ENCODE data around the gene INPP5D.

INPP5D gene

DNA sequence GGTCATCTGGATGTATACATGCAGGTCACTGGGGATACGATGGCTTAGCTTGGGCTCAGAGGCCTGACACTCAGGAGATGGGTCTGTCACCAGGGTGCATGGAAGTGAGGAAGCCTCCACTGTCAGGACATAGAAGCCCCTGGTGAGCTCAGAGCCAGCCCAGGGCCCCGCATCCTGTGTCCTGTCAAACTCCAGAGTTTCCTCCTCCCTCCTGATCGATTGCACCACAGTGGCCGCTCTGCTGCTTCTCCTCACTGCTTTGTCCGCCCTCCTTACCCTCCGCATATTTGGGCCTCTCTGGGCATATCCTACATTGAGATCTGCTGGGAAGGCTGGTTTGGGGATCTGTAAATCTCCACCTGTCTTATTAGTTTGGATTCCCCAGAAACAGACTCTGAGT, 153.8 kb downstream of the INPP5D start:
- DNase-seq = no peak

DNA sequence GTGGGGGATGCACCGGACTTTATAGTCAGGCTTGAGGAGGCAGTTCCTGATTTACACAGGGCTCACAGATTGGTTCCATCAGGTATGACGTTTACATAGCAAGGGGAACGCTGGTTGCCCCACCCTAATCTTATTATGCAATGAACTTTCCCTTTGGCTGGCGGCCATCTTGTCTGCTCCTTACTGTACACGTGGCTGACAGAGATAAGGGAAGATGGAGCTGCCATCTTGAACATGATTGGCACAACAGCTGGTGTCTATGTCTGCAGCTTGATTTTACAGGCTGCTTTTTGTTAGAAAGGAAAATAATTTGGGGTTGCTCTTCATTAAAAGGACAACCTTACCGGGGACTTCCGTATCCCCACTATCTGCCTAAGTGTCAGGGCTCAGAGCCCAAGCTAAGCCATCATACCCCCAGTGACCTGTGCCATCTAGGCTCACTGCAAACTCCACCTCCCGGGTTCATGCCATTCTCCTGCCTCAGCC, 157.8 kb downstream of the INPP5D start:
- no peak for DNase-seq

DNA sequence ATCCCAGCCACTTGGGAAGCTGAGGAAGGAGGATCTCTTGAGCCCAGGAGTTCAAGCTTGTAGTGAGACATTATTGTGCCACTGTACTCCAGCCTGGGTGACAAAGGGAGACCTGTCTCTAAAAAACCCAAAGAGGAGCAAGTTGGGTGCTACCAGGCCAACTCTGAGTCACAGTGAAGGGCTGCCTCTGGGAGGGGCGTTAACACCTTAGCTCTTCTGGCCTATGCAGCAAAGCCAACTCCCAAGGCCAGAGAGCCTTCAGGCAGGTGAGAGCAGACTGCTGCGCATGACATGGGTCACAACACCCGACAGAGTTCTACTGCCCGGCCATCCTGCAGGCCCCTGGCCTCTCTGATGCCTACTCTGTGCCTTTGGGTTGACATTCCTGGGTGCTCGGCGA, 158.7 kb downstream of the INPP5D start:
- DNase-seq = no peak

DNA sequence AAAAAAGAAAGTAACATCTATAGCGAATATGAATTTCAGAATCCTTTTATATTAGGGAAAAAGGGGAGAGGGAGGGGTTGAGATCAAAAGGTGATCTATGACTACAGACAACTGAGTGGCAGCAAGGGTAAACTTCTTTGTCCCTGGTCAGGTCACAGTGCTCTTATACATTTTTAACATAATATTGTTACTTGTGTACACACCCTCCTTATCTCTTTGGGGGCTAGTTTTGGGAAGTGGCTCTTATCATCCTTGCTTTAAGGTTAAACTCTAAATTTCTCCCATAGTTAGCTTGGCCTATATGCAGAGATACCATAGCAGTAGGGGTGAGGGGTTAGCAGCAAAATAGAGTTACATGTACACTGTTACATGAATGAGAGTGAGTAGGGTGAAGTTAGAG, 159.7 kb downstream of the INPP5D start:
- DNase-seq = no peak

DNA sequence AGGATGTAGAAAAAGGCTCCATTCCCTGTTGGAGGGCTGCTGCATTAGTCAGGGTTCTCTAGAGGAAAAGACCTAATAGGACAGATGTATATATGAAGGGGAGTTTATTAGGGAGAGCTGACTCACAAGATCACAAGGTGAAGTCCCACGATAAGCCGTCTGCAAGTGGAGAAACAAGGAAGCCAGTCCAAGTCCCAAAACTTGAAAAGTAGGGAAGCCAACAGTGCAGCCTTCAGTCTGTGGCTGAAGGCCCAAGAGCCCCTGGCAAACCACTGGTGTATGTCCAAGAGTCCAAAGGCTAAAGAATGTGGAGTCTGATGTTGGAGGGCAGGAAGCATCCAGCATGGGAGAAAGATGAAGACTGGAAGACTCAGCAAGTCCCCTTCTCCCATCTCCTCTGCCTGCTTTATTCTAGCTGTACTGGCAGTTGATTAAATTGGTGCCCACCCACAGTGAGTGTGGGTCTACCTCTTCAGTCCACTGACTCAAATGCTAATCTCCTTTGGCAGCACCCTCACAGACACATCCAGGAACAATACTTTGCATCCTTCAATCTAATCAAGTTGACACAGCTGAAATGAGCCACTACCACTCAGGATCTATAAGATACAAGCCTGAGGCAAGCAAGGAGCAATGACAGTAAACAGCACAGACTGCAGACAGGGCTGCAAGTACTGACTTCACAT, 161.4 kb downstream of the INPP5D start:
- no peak for DNase-seq

DNA sequence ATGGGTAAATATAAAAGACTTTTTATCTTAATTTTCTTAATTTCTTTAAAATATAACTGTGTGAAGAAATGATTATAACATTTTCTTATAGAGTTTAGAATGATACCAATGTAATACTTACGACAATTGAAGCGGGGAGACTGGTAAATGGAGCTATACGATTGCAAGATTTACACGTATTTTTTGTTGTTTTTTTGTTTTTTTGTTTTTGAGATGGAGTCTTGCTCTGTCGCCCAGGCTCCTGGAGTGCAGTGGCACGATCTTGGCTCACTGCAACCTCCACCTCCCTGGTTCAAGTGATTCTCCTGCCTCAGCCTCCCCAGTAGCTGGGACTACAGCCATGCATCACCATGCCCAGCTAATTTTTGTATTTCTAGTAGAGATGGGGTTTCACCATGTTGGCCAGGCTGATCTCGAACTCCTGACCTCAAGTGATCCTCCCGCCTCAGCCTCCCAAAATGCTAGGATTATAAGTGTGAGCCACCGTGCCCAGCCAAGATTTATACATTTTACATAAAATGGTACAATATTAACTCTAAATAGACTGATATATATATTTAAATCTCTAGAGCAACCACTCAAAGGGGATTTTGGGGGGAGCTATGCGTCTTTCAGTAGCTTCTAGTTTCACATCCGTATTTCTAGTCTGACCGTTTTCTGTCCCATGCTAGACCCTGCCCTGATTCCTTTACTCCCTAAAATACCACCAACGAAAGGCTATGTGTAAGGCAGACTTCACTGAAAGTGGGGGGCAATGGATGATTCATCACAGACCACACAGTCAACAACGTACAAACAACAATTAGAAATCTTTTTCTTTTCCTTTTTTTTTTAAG, 163.1 kb downstream of the INPP5D start:
- DNase-seq = no peak

DNA sequence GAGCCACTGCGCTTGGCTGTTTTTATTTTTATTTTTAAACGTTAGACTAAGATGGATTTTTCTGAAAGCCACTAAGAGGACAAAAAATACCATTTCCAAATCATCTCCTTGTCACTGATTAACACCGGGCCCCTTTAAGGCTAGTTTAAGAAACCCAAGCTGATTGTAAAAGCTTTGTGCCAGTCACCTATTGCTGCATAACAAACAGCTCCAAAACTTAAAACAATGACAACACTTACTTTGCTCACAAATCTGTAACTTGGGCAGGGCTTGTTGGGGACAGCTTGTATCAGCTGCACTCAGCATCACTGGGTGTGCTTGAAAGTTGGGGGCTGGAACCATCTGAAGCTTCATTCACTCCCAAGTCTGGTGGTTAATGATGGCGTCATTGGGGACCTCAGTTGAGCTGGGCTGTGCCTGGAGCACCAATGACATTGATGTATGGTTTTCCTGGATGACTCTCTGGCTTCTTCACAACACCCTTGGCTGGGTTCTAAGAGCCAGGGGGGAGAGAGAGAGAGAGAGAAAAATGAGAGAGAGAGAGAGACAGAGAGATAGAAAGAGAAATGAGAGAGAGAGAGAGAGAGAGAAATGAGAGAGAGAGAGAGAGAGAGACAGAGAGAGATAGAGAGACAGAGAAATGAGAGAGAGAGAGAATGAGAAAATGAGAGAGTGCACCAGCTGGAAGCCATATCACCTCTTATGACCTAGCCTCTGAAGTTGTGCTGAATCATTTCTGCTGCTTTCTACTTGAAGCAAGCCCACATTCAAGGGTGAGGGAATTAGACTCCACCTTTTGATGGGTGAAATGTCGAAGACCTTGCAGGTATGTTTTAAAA, 165.3 kb downstream of the INPP5D start:
- DNase-seq = no peak

DNA sequence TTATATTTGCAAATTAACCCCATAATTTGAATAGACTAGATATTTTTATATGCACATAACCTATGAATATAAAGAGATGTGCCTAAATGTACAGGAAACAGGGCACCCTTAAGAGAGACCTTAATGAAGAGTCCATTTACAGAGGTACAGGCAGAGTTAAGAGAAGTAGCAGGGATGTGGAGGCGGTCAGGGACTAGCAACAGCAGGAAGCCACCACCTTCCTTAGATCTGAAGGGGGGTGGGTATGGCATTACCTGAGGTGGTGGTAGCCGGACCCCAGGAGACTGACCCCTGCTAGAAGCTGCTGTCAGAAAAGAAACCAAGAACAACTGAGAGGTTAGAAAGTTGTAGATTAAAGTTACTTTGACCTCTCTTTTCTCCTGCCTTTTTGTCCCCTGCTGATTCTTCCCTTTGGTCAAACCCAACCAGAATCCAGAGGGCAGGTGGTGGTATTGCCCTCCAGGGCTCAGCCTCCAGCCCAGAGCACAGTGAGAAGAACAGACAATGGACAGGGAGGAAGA, 166.4 kb downstream of the INPP5D start:
- DNase-seq = no peak

DNA sequence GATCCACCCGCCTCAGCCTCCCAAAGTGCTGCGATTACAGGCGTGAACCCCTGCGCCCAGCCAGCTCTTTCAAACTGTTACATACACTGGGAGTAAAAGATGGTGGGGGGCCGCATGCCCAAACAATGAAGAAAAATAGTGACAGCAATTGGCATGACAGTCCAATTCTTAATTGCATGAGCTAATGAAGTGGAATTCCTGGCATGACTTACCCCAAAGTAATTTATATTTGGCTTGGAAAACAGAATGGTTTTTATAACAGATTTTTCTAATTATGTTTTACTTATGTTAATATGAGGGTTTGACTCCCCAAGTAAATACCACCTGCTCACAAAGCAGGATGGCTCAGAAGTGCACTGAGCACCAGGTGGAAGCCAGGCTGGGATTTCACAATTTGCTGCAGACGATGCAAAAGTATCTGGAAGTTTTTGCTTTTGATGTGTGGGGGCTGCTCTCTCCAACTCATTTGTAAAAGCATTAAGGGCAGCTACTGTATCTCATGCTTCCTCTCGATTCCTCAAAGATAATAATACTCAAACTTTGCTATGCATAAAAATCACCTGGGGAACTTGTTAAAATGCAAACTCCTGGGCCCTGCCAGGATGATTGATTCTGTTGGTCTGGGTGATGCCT, 167.3 kb downstream of the INPP5D start:
- DNase-seq = no peak

DNA sequence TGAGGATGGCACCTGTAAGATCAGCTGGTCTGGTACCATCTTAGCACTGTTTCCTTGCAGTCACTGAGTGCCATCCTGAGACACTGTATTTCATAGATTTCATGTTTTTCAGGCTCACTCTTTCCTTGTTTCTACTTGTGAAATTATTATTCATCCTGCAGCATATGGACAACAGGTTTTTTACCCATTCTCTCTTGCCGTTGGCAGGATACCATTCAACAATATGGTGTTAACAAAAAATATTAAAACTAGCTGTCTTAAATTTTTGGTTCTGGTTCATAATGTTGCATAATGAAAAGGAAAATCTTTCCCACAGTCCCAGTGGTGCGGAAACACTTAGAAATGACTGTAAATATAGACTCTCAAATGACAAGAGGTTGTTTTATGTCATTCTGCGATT, 168.2 kb downstream of the INPP5D start:
- DNase-seq = no peak

DNA sequence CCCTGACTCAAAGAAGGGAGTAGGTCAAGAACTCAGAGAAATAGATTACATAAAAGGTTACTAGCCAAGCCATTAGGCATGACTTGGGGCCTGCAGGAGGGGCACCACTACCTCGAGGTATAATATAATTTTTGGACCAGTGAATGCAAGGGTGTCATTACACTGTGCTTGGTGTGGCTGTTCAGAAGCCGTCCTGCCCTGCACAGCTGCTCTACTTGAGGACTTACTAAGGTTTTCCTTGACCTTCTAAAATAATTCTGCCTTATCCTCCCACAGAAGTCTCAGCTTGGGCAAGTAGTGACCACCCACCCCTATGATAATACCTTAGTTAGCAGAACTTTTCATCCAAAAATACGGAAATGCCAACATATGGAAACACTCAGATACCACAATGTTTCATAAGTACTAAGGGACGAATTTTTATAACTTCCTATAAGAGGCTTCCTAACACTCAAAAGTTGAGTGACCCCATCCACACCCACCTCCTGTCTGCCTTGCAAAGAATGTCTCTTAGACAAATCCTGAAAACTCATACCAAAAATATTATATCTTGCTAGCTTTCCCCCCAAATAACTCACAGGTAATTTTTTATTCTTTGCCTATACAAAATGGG, 173.6 kb downstream of the INPP5D start:
- DNase-seq = no peak

DNA sequence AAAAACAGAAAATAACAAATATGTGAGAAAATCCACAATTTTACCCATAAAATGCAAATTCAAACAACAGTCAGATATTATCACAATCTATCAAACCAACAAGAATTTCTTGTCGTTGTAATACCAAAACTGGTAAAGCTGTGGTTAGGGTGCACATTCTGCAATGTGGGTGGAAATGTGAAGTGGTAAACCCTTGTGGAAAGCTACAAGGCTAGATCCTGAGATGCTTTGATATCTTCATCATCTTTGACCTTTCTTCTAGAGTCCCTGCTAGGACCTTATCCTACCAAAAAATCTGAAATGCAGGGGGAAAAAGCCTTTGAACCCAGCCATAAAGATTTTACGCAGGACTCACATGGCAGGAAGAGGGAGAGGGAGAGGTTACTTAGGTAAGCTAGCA, 174.1 kb downstream of the INPP5D start:
- no peak for DNase-seq

DNA sequence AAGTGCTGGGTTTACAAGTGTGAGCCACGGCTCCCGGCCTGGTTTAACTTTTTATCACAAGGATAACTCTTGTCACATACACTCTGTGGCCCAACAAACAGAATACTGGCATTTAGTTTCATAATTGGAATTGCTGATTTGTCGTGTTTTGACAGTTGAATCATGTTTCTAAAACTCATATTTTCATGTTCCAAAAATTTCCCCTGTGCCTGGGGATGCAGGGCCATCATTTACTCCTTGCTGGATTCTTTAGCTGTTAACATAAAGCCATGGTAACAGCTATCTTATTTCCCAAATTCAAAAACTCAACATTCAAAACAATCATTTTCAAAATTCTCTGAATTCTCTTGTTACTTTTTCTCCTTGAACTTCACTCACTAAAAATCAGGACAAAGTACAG, 174.9 kb downstream of the INPP5D start:
- DNase-seq = no peak

DNA sequence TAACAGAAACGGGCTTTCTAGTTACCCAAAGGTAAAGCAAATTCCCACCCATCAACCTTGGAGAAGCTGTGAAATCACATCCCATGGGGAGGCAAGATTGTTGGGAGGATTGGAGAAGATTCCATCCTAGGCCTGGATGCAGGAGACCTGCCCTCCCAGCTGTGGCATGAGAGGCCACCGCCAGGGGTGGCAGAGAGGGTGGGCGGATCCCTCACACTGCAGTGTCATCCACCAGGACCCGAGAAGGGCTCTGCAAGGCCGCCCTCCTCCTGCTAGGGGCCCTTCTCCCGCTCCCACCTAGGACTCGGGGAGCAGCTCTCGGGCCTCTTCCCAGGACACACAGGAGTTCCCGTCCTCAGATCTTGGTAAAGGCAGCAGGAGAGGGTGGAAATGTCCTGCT, 175.8 kb downstream of the INPP5D start:
- DNase-seq = no peak

DNA sequence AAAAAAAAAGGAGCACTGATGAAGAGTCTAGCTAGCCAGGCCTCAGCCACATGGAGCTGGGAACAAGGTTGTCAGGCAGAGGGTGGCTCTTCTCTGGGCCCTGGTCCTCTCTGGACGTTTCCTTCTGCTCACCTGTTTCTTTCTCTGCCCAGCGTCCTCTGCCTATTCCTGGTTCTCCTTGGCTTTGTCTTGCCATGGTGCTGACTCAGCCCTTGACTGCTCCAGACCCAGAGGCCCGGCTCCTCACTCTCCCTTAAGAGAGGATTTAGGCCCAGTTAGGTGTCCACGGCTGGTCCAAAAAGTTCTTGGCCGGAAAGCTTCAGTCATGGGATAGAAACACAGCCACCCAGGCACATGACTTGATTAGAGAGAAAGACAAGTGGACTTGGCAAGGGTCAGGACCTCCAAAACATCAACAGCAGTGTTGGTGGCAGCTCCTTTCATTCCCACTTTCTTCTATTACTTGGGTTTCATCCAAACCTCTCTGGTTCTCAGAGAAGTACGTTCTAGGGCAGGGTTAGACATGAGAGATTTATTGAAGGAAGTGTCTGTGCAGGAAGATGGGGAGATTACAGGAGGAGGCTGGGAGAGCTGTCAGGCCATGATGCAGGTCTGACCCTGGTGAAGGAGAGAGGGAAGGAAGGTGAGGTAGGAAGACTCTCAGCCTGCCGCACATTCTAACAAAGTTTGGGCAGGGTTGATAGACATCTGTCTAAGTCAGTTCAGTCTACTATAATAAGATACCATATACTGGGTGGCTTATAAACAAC, 176.9 kb downstream of the INPP5D start:
- DNase-seq = no peak

DNA sequence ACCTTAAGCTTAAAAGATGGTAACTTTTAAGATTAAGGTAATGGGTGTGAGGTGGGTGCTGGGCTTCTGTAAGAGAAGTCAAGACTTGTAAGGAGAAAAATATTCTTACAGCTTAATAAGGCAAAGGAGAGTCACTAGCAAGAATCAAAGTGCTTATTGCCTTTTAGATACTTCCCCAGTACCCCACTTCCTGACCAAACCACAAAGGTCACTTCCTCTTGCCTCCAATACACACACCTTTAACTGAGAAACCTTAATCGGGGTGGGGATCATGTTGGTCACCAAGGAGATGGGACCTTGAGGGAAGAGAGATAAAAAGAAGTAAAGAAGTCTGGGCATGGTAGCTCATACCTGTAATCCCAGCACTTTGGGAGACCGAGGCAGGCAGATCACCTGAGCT, 180.8 kb downstream of the INPP5D start:
- DNase-seq = no peak

DNA sequence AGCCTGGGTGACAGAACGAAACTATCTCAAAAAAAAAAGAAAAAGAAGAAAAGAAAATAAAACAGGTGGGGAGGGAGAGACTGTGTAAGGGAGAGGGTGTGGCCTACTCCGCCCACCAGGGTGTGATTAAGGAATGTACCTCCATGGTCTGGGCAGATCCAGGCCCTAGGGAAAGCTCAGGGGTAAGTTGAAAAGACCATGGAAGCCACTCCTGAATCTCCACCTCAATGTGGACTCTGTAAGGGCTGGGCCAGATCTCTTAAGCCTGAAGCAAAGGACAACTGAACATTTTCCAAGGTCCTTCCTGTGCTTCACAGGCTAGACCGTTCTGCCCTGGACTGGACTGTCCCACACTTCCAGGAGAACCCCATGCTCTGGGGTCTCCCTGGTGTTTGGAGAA, 181.7 kb downstream of the INPP5D start:
- DNase-seq = no peak

DNA sequence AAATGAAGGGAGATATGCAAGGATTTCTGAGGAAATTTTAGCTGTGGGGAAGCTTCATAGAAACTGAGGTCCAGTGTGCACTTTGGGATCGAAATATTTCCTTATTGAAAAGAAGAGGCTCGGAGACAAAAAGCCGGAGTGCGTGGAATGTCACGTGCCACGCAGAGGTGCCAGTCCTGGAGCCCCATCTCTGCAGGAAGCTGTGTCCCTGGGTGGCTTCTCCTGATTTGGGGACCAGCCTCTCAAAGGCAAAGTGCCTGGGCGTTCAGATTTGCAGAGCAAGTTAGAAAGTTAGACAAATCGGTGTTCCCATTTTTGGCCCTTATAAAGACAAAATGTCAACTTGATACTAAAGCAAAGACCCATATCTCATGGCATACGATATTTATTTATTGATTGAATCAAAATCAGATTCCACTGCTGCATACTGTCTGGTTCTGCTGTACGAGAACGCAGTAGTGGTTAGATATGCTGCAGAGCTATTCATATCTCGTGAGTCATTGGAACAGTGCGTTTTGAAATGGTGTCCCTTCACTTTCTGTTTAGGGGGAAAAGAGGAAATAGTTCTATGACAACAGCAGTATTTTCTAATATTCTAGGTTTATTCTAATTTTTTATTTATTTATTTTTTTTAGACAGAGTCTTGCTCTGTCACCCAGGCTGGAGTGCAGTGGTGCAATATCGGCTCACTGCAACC, 182.2 kb downstream of the INPP5D start:
- DNase-seq = no peak

DNA sequence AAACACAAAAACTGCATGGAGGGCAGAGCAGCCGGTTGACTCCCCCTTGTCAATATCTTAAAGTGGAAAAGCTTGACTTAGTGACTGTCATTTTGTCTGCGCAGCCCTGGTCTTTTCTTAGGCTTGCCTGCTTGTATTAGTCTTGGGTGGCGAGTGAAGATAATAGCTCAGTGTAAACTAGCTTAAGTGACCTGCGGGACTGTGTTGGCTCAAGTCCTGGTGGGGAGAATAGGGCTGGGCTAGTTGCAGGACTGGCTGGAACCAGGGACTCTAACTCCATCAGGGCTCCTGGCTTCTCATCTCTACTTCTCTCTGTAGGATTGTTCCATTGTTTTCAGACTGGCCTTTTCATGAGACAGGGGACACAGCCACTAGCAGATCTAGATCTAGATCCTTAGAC, 183.2 kb downstream of the INPP5D start:
- no peak for DNase-seq

DNA sequence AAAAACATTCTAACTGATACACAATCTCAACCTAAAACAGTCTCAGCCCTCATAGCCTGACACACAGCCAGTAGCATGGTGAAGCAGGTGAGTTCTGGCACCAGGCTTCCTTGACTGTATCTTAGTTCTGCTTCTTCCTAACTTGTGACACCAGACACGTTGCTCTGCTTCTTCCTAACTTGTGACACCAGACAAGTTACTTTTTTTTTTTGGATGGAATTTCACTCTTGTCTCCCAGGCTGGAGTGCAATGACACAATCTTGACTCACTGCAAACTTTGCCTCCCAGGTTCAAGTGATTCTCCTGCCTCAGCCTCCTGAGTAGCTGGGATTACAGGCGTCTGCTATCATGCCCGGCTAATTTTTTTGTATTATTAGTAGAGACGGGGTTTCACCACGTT, 184.7 kb downstream of the INPP5D start:
- DNase-seq = no peak

DNA sequence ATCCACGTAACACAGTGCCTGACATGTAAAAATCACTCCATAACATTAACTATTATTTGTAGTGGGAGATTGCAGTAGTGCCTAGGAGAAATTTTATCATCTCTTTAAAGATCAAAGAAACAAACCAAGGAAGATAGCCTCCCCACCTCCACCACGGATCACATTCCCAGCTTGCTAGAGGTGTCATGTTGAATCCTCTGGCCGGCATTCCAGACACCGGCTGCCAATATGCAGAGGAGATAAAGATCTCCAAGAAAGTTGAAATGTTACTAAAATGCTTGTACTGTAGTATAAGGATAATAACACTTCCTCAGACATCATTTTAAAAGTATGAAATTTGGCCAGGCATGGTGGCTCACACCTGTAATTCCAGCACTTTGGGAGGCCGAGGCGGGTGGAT, 185.3 kb downstream of the INPP5D start:
- DNase-seq = no peak
